Measurements from ENCODE around the gene ABLIM3. TPM values are rescaled to one million over a fixed set of nuclear protein-coding genes. Genes with fewer than 3 reads are reported as not detected.

The ABLIM3 gene
- total RNA-seq, 2 experiments from 2014 or later = not detected

- H3K4me1 Mint-ChIP-seq (ENCODE audit: low read depth) = no peaks in the 10 kb centered on the region
- POLR2A ChIA-PET = no interaction called here
- CTCF ChIA-PET = interaction anchor here (6.1 kb wide), 1 partner anchor 14 kb away, joined by 30 read pairs; the partner anchor contains the start of gene ABLIM3
- no peaks in the 10 kb centered on the region for H3K36me3 Mint-ChIP-seq (ENCODE audit: low read depth)
- DNase-seq (no peak), ATAC-seq (no peak)
- no peak for TF ChIP-seq CTCF (IDR thresholded peaks at IDR 0.05)
- H3K9me3 Mint-ChIP-seq = no peaks in the 10 kb centered on the region
- peaks cover 7% of the 10 kb centered on the region for H3K27me3 Mint-ChIP-seq
- H3K4me3 Mint-ChIP-seq = no peak overlapping the region
- intact Hi-C loops (cut with micrococcal nuclease) = no loop called here
- no peak overlapping the region for H3K27ac Mint-ChIP-seq
These were observed 13.4 kb downstream of the ABLIM3 start for GRCh38 chr5:149154650-149155049.

- DNase-seq (no peak), ATAC-seq (no peak)
- no peaks in the 10 kb centered on the region for H3K4me1 Mint-ChIP-seq (ENCODE audit: low read depth)
- H3K4me3 Mint-ChIP-seq = no peak overlapping the region
- ChIA-PET CTCF (interaction anchor here (6.1 kb wide), 1 partner anchor 16 kb away, joined by 30 read pairs; the partner anchor contains the start of gene ABLIM3), POLR2A (no interaction called here)
- peaks cover 5% of the 10 kb centered on the region for H3K27me3 Mint-ChIP-seq
- no peak overlapping the region for H3K27ac Mint-ChIP-seq
- no peak for TF ChIP-seq CTCF (IDR thresholded peaks at IDR 0.05)
- intact Hi-C loops (cut with micrococcal nuclease) = no loop called here
- H3K36me3 Mint-ChIP-seq (ENCODE audit: low read depth) = no peaks in the 10 kb centered on the region
- no peaks in the 10 kb centered on the region for H3K9me3 Mint-ChIP-seq
These were observed 15.3 kb downstream of the ABLIM3 start for GRCh38 chr5:149156435-149157083.

- Mint-ChIP-seq H3K9me3 (no peaks in the 10 kb centered on the region), H3K27ac (no peak overlapping the region), H3K4me1 (ENCODE audit: low read depth) (no peaks in the 10 kb centered on the region), H3K27me3 (peaks cover 5% of the 10 kb centered on the region), H3K36me3 (ENCODE audit: low read depth) (no peaks in the 10 kb centered on the region), H3K4me3 (no peak overlapping the region)
- TF ChIP-seq CTCF (IDR thresholded peaks at IDR 0.05) = no peak
- POLR2A ChIA-PET = no interaction called here
- DNase-seq (no peak), ATAC-seq (no peak)
- CTCF ChIA-PET = no interaction called here
- intact Hi-C loops (cut with micrococcal nuclease) = no loop called here
These were observed 16.0 kb downstream of the ABLIM3 start for GRCh38 chr5:149157330-149157729.

- ATAC-seq = no peak
These were observed 19.0 kb downstream of the ABLIM3 start for GRCh38 chr5:149160291-149160787.

More at GRCh38 chr5:149160291-149160787, 19.0 kb downstream of the ABLIM3 start:
- intact Hi-C loops (cut with micrococcal nuclease) = no loop called here
- DNase-seq = no peak
- POLR2A ChIA-PET = interaction anchor here (1.0 kb wide), 1 partner anchor 155 kb away, joined by 4 read pairs; no protein-coding TSS in a partner anchor
- H3K9me3 Mint-ChIP-seq = no peaks in the 10 kb centered on the region
- TF ChIP-seq CTCF (IDR thresholded peaks at IDR 0.05) = no peak
- peaks cover 5% of the 10 kb centered on the region for H3K27me3 Mint-ChIP-seq
- H3K4me1 Mint-ChIP-seq (ENCODE audit: low read depth) = no peaks in the 10 kb centered on the region
- CTCF ChIA-PET = interaction anchor here (2.5 kb wide), 1 partner anchor 19 kb away, joined by 7 read pairs; the partner anchor contains the start of gene ABLIM3
- H3K4me3 Mint-ChIP-seq = no peak overlapping the region
- no peak overlapping the region for H3K27ac Mint-ChIP-seq
- no peaks in the 10 kb centered on the region for H3K36me3 Mint-ChIP-seq (ENCODE audit: low read depth)
